HL-60 (cell line): ENCODE results near the gene UPK1A.

Source experiments
- DNase-seq, 2 experiments: peaks; one replicate each; pipeline ENCODE4 v3.0.0-alpha.2; 2010 to 2020; ENCODE audit warnings: low read depth in 1 of 2, low spot score in 1 of 2
- H3K27ac ChIP-seq: fragments of 250-450 bp; sonication (Bioruptor Pico); replicated peaks from 2 replicates; pipeline ENCODE4 v1.5.1; 2020; ENCODE audit warnings: mild to moderate bottlenecking, moderate library complexity
- H3K27me3 ChIP-seq: fragments of 250-450 bp; sonication (Bioruptor Pico); 2 replicates; pipeline ENCODE4 v1.5.1; 2021; ENCODE audit warnings: mild to moderate bottlenecking, moderate library complexity; ENCODE audit not compliant: insufficient read depth, poor library complexity, severe bottlenecking
- H3K4me3 ChIP-seq: replicated peaks from 2 replicates; pipeline ENCODE4 v1.5.1; 2011; ENCODE audit warnings: mild to moderate bottlenecking, control low read depth, low read length; ENCODE audit not compliant: insufficient read depth
- CTCF ChIP-seq: IDR thresholded peaks from one replicate; pipeline ENCODE4 v1.5.1; 2011; ENCODE audit warnings: low read length, control low read depth, inconsistent platforms; ENCODE audit not compliant: insufficient read depth
- GABPA ChIP-seq: IDR thresholded peaks from 2 replicates; pipeline ENCODE4 v1.6.1; 2012; ENCODE audit warnings: low read depth
- POLR2AphosphoS5 ChIP-seq: IDR thresholded peaks from 2 replicates; pipeline ENCODE4 v1.6.1; 2012; ENCODE audit warnings: low read depth
- REST ChIP-seq: IDR thresholded peaks from 2 replicates; pipeline ENCODE4 v1.6.1; 2012; ENCODE audit warnings: low read depth; ENCODE audit not compliant: insufficient replicate concordance
- SPI1 ChIP-seq: IDR thresholded peaks from 2 replicates; pipeline ENCODE4 v1.6.1; 2012; ENCODE audit warnings: low read depth, mild to moderate bottlenecking, borderline replicate concordance

Gene UPK1A

GRCh38 chr19:35629332-35629633 lies 37.0 kb upstream of the UPK1A start:
- peak overlapping the region; percentile 83 for H3K27ac ChIP-seq

GRCh38 chr19:35633727-35634440 lies 32.4 kb upstream of the UPK1A start:
- Histone ChIP-seq H3K4me3 (no peak overlapping the region), H3K27me3 (no peaks in the 10 kb centered on the region), H3K27ac (no peak overlapping the region)
- TF ChIP-seq SPI1 (no peak), CTCF (no peak), POLR2AphosphoS5 (no peak), REST (no peak), GABPA (no peak)
- no peak for DNase-seq

More at GRCh38 chr19:35629332-35629633, 37.0 kb upstream of the UPK1A start:
- H3K27me3 ChIP-seq = no peaks in the 10 kb centered on the region
- no peak; the same call in 1 of the 2 replicates for TF ChIP-seq SPI1
- peak overlapping the region; percentile 88 for H3K4me3 ChIP-seq
- no peak for DNase-seq

GRCh38 chr19:35636651-35637050 lies 29.7 kb upstream of the UPK1A start:
- Histone ChIP-seq H3K27me3 (no peaks in the 10 kb centered on the region), H3K4me3 (no peak overlapping the region), H3K27ac (no peak overlapping the region)
- TF ChIP-seq REST (no peak), POLR2AphosphoS5 (no peak), GABPA (no peak), SPI1 (no peak), CTCF (no peak)
- no peak for DNase-seq

GRCh38 chr19:35637165-35637564 lies 29.2 kb upstream of the UPK1A start:
- Histone ChIP-seq H3K4me3 (no peak overlapping the region), H3K27me3 (no peaks in the 10 kb centered on the region), H3K27ac (no peak overlapping the region)
- no peak for DNase-seq
- TF ChIP-seq CTCF = no peak
